Stimulated activated CD4-positive, alpha-beta T cell treated with anti-CD3 and anti-CD28 coated beads, Interleukin-12 subunit alpha, Interleukin-12 subunit beta, amount 100 ng/mL, for 24 hours (primary cell): Measurements from ENCODE around the gene M1AP.

ENCODE experiments used
- DNase-seq, 2 experiments: peaks; one replicate each; pipeline ENCODE4 v3.0.0-alpha.2; 2020; ENCODE audit warnings: low read depth in 2 of 2

The M1AP gene

GRCh38 chr2:74597410-74597809 is 50.7 kb downstream of the M1AP start:
- DNase-seq = no peak

- DNase-seq = no peak
These were observed 51.5 kb downstream of the M1AP start for GRCh38 chr2:74596584-74596983.

- DNase-seq = no peak
These were observed 54.0 kb downstream of the M1AP start for GRCh38 chr2:74593826-74594772.

GRCh38 chr2:74588664-74589063 is 59.5 kb downstream of the M1AP start:
- DNase-seq = no peak

GRCh38 chr2:74587664-74588277 is 60.4 kb downstream of the M1AP start:
- DNase-seq = peak; percentile 19 to 49

GRCh38 chr2:74585406-74586185 is 62.5 kb downstream of the M1AP start:
- no peak for DNase-seq

GRCh38 chr2:74584088-74584645 is 64.0 kb downstream of the M1AP start:
- DNase-seq = no peak

GRCh38 chr2:74583504-74583903 is 64.6 kb downstream of the M1AP start:
- no peak for DNase-seq

- no peak for DNase-seq
These were observed 65.9 kb downstream of the M1AP start for GRCh38 chr2:74582184-74582583.

- no peak for DNase-seq
These were observed 66.7 kb downstream of the M1AP start for GRCh38 chr2:74581463-74581862.

GRCh38 chr2:74578408-74578807 is 69.7 kb downstream of the M1AP start:
- no peak for DNase-seq

GRCh38 chr2:74577448-74577847 is 70.7 kb downstream of the M1AP start:
- DNase-seq = no peak

GRCh38 chr2:74576863-74577229 is 71.3 kb downstream of the M1AP start:
- no peak for DNase-seq

GRCh38 chr2:74576211-74576862 is 71.8 kb downstream of the M1AP start:
- no peak for DNase-seq

- no peak for DNase-seq
These were observed 72.8 kb downstream of the M1AP start for GRCh38 chr2:74575320-74575719.

GRCh38 chr2:74573747-74574562 is 74.2 kb downstream of the M1AP start:
- DNase-seq = no peak

- no peak for DNase-seq
These were observed 75.8 kb downstream of the M1AP start for GRCh38 chr2:74572178-74572925.

GRCh38 chr2:74571058-74571457 is 77.1 kb downstream of the M1AP start:
- no peak for DNase-seq

- no peak for DNase-seq
These were observed 78.4 kb downstream of the M1AP start for GRCh38 chr2:74569686-74570085.

GRCh38 chr2:74567881-74568280 is 80.2 kb downstream of the M1AP start:
- DNase-seq = no peak
